Mesothelial cell of epicardium (in vitro differentiated cells): ENCODE measurements around the gene POLN. TPM values are rescaled to one million over a fixed set of nuclear protein-coding genes. Genes with fewer than 3 reads are reported as not detected.

Experiments used
- DNase-seq, 2 experiments: peaks; one replicate each; pipeline ENCODE4 v3.0.0; 2021; ENCODE audit warnings: low spot score in 2 of 2; ENCODE audit not compliant: unreplicated experiment in 2 of 2
- H3K27ac Mint-ChIP-seq: 2 replicates; pipeline ENCODE4 v1.8.0; 2021; ENCODE audit warnings: mixed read lengths
- H3K27me3 Mint-ChIP-seq: 2 replicates; pipeline ENCODE4 v1.8.0; 2021; ENCODE audit warnings: low read depth, mixed read lengths
- H3K36me3 Mint-ChIP-seq: 2 replicates; pipeline ENCODE4 v1.8.0; 2021; ENCODE audit warnings: mixed read lengths
- H3K4me1 Mint-ChIP-seq: 2 replicates; pipeline ENCODE4 v1.8.0; 2021; ENCODE audit warnings: mixed read lengths
- H3K4me3 Mint-ChIP-seq: 2 replicates; pipeline ENCODE4 v1.8.0; 2021; ENCODE audit warnings: mild to moderate bottlenecking, moderate library complexity, mixed read lengths
- H3K9me3 Mint-ChIP-seq: 2 replicates; pipeline ENCODE4 v1.8.0; 2021; ENCODE audit warnings: mixed read lengths
- total RNA-seq: library from RNA; stranded (reverse); gene quantifications from 3 replicates; pipeline ENCODE4 v1.2.1, GENCODE V29; 2021
- TF ChIP-seq, protein P1 (sequence below): fragments of 200-600 bp; sonication (generic); IDR thresholded peaks from one replicate; pipeline ENCODE4 v1.5.0; 2021; ENCODE audit warnings: antibody characterized with exemption; ENCODE audit not compliant: unreplicated experiment

POLN gene
- total RNA-seq, 1 donor from 2014 or later: 5.8 TPM

DNA sequence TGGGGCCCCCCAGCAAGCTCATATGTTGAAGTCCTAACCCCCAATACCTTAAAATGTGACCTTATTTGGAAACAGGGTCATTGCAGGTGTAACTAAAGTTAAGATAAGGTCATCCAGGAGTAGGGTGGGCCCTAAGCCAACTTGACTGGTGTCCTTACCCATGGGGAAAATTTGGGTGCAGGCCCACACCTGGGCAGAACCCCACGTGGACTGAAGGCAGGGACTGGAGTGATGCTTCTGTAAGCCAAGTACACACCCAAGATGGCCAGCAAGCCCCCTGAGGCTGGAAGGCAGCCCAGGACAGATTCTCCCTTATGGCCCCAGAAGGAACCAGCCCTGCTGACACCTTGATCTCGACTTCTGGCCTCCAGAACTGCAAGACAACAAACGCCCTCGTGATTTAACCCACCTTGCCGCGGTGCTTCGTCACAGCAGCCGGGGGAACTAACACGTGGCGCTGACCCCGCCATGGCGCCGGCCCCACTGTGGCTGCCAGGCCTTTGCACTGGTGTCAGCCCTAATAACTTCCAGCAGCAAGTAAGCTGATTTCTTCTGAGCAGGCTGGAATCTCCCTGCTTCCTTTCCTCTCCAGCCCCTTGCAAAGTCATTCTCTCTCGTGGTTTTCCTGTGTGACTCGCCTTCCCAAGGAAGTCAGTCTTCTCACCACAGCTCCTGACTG lies 43.2 kb upstream of the POLN start:
- no peaks in the 10 kb centered on the region for H3K36me3 Mint-ChIP-seq
- no peak overlapping the region for H3K4me3 Mint-ChIP-seq
- TF ChIP-seq, protein P1, sequence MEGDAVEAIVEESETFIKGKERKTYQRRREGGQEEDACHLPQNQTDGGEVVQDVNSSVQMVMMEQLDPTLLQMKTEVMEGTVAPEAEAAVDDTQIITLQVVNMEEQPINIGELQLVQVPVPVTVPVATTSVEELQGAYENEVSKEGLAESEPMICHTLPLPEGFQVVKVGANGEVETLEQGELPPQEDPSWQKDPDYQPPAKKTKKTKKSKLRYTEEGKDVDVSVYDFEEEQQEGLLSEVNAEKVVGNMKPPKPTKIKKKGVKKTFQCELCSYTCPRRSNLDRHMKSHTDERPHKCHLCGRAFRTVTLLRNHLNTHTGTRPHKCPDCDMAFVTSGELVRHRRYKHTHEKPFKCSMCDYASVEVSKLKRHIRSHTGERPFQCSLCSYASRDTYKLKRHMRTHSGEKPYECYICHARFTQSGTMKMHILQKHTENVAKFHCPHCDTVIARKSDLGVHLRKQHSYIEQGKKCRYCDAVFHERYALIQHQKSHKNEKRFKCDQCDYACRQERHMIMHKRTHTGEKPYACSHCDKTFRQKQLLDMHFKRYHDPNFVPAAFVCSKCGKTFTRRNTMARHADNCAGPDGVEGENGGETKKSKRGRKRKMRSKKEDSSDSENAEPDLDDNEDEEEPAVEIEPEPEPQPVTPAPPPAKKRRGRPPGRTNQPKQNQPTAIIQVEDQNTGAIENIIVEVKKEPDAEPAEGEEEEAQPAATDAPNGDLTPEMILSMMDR: no peak
- DNase-seq: peak in 1 of 2 experiments; percentile 4
- peaks cover 12% of the 10 kb centered on the region for H3K4me1 Mint-ChIP-seq
- peaks cover 3% of the 10 kb centered on the region for H3K27me3 Mint-ChIP-seq
- no peaks in the 10 kb centered on the region for H3K9me3 Mint-ChIP-seq
- H3K27ac Mint-ChIP-seq: no peak overlapping the region

DNA sequence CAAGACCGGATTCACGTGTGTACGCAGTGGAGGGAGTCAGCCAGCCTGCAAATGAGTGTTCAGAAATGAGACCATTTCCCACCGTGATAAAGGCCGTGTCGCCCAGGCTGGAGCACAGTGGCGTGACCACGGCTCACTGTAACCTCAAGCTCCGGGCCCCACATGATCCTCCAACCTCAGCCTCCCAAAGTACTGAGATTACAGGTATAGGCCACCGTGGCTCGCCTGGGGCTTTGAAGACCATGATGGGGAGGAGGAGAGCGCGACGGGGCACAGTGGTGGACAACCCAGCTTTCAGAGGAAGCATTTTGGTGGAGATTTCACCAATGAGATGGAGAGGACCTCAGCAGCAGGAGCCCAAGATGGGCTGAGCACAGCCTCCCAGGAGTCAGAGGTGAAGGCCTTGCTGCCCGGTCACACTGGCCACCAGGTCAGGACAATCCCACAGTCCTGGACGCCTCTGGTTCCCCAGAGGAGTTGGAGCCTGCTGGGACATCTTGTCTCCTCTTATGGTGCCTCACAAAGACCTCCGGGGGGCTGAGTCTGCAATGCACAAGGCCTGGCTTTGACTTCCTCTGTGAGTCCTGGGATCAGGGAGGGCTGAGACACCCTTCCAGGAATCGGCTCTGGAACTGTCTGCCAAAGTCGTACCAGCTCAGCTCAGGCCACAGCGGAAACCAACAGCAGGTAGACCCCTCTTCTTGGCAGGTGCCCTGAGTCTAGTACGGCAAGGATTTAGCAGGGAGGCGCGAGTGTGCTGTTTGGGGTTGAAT lies 42.4 kb upstream of the POLN start:
- Mint-ChIP-seq H3K9me3 (no peaks in the 10 kb centered on the region), H3K4me1 (peaks cover 12% of the 10 kb centered on the region), H3K36me3 (no peaks in the 10 kb centered on the region), H3K27me3 (peaks cover 3% of the 10 kb centered on the region), H3K27ac (no peak overlapping the region), H3K4me3 (no peak overlapping the region)
- TF ChIP-seq, protein P1: no peak
- no peak for DNase-seq

DNA sequence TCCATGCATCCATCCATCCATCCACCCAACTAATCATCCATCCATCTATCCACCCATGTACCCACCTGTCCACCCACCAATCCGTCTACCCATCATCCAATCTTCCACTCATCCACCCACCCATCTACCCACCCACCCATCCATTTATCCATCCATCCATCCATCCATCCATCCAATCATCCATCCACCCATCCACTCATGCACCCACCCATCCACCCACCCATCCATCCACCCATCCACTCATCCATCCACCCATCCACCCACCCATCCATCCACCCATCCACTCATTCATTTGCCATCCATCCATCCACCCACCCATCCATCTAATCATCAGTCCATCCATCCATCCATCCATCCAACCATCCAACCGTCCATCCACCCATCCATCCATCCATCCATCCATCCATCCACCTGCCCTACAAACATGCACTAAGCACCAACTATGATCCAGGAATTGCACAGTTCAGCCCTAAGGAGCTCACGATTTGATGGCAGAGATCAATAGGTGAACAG lies 41.3 kb upstream of the POLN start:
- H3K4me1 Mint-ChIP-seq: peaks cover 12% of the 10 kb centered on the region
- DNase-seq: no peak
- H3K27me3 Mint-ChIP-seq: peaks cover 3% of the 10 kb centered on the region
- TF ChIP-seq, protein P1: no peak
- H3K4me3 Mint-ChIP-seq: no peak overlapping the region
- H3K36me3 Mint-ChIP-seq: no peaks in the 10 kb centered on the region
- H3K9me3 Mint-ChIP-seq: no peaks in the 10 kb centered on the region
- no peak overlapping the region for H3K27ac Mint-ChIP-seq

DNA sequence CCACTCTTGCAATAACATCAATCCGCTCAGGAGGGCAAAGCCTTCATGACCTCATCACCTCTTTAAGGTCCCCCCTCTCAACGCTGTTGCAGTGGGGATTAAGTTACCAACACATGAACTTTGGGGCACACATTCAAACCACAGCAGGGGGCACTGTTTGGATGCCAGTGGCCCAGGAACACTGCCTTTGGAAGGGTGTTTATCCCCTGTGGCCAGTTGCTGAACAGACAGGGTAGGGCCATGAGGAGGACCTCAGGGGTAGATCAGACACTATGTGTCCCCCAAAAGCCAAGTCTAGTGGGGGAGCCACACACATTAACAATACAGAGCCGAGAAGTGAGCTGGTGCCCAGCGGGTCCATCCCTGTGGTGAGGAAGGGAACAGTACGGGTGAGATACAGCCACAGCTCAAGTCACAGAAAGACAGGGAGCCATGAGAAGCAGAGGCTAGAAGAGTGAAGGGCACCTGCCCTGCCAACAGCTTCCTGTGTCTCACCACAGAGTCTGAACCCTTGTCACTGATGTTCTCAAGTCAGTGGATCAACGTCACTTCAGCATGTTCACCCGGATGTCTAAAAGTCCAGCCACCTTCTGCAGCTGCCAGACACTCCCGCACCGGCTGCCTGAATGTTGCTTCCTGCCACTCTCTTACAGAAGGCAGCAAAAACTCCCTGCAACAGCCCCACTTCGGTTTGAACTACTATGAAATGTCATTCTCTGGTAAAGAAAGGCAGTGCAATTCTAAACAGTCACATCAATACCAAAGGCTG lies 39.8 kb upstream of the POLN start:
- Mint-ChIP-seq H3K36me3 (no peaks in the 10 kb centered on the region), H3K27ac (no peak overlapping the region), H3K27me3 (peaks cover 3% of the 10 kb centered on the region), H3K9me3 (no peaks in the 10 kb centered on the region), H3K4me1 (peaks cover 3% of the 10 kb centered on the region), H3K4me3 (no peak overlapping the region)
- no peak for DNase-seq
- TF ChIP-seq, protein P1: no peak

DNA sequence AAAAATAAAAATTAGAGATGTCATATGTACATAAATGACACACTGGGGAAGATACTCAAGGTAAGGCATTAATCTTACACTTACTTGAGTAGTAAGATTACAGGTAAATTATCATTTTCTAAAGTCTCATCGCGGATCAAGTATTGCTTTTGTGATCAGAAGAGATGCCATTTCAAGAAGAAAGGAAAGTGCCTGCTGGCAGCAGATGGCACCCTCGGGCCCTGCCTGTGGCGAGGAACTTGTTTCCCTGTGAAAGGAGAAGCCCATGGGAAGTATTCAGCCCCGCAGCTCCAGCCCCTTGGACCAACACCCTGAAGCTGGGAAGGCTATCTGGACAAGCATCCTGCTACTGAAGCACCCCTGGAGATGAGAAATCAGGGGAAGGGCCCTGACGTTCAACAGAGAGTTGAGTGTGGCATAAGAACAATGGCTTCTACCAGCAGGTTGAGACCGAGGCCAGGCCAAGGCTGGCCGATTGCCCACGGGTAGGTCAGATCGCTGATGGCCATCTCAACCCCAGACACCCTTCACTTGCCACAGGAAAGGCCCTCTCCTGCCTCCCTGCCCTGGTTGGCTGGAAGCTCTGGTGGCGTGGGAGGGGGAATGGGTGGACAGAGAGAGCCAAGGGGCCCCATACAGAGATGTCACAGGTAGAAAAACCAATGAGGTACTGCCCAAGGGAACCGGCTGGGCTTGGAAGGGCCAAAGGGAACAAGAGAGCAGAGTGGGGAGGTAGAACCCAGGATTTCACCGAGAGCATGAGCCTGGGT lies 38.8 kb upstream of the POLN start:
- TF ChIP-seq, protein P1: no peak
- H3K4me1 Mint-ChIP-seq: no peaks in the 10 kb centered on the region
- H3K4me3 Mint-ChIP-seq: no peak overlapping the region
- H3K27me3 Mint-ChIP-seq: peaks cover 3% of the 10 kb centered on the region
- H3K27ac Mint-ChIP-seq: no peak overlapping the region
- no peak for DNase-seq
- H3K9me3 Mint-ChIP-seq: no peaks in the 10 kb centered on the region
- no peaks in the 10 kb centered on the region for H3K36me3 Mint-ChIP-seq
